22Rv1 (cell line): Measurements from ENCODE around the gene PFN3.
"Not testable (repeated sequence)": the region's sequence is repeated elsewhere in the genome, so short reads cannot be mapped to it uniquely, and the experiment has no call there.

Experiments used
- H3K27ac ChIP-seq: fragments of 450-650 bp; 2 replicates; pipeline ENCODE4 v1.5.1; 2017
- ZFX ChIP-seq: fragments of 450-650 bp; IDR thresholded peaks from 2 replicates; pipeline ENCODE4 v1.6.1; 2017; ENCODE audit warnings: antibody characterized with exemption, borderline replicate concordance
- TF ChIP-seq, protein P1 (sequence below): fragments of 450-650 bp; IDR thresholded peaks from 2 replicates; pipeline ENCODE4 v1.5.1; 2017; ENCODE audit warnings: mild to moderate bottlenecking

The PFN3 gene

DNA sequence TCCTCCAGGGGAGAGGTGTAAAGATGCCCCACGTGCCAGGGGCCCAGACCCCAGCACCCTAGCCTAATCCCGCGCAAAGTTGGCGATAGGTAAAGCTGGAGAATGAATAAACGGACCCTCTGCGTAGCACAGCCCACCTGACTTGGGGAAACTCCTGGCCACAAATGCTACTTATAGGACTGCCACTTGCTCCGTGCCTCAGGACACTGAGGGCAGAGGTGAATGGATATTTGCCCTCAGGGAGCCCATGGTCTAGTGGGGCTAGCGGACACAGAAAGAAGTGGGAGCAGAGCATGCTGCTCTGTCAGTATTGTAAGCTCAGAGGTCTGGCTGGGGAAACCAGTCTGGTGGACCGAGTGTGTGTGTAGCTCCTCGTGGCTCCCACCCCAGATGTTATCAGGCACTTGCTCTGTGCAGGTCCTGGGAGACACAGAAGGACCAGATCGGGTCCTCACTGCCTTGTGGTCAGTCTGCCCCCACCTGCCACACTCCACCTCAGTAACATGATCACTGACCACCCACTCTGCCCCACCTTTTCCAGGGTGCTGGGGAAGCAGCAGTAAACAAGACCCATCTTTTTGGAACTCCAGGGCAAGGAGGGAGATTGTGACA, 26.9 kb upstream of the PFN3 start:
- H3K27ac ChIP-seq: peak overlapping the region; percentile 89
- TF ChIP-seq, protein P1, sequence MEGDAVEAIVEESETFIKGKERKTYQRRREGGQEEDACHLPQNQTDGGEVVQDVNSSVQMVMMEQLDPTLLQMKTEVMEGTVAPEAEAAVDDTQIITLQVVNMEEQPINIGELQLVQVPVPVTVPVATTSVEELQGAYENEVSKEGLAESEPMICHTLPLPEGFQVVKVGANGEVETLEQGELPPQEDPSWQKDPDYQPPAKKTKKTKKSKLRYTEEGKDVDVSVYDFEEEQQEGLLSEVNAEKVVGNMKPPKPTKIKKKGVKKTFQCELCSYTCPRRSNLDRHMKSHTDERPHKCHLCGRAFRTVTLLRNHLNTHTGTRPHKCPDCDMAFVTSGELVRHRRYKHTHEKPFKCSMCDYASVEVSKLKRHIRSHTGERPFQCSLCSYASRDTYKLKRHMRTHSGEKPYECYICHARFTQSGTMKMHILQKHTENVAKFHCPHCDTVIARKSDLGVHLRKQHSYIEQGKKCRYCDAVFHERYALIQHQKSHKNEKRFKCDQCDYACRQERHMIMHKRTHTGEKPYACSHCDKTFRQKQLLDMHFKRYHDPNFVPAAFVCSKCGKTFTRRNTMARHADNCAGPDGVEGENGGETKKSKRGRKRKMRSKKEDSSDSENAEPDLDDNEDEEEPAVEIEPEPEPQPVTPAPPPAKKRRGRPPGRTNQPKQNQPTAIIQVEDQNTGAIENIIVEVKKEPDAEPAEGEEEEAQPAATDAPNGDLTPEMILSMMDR: no peak
- no peak for TF ChIP-seq ZFX

DNA sequence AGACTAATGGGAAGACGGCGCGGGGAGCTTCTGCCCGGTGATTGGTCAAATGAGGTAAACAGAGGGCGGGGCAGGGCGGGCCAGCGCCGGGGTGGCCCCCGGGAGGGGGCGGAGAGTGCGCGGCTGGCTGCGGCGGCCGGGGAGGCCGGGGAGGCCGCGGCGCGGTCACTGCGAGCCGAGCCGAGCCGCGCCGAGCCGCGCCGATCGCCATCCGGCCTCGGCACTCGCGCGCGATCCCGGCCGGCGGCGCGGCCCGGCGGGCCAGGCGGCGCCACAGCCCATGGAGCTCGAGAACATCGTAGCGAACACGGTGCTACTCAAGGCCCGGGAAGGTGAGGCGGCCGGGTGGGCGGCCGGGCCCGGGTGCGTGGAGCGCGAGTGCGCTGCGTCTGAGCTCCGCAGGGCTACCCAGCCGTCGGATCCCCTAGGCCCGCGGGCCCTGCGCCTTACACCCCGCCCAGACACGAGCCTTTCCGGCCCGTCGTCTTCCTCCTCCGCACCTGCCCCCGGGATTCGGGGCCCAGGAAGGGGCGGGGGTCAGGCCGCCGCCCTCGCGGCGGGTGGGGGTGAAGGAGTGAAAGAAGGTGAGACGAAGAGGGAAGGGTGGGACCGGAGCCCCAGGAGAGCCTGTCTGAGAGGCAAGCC, 26.2 kb upstream of the PFN3 start, which contains the start of gene GRK6:
TSS of gene GRK6 (plus strand) at position 111 of the 645 bp plus-strand sequence. CDS start at position 281, 170 bp downstream.
- H3K27ac ChIP-seq: peak within 1 kb of the TSS; percentile 89
- TF ChIP-seq, protein P1: no peak
- no peak for TF ChIP-seq ZFX

DNA sequence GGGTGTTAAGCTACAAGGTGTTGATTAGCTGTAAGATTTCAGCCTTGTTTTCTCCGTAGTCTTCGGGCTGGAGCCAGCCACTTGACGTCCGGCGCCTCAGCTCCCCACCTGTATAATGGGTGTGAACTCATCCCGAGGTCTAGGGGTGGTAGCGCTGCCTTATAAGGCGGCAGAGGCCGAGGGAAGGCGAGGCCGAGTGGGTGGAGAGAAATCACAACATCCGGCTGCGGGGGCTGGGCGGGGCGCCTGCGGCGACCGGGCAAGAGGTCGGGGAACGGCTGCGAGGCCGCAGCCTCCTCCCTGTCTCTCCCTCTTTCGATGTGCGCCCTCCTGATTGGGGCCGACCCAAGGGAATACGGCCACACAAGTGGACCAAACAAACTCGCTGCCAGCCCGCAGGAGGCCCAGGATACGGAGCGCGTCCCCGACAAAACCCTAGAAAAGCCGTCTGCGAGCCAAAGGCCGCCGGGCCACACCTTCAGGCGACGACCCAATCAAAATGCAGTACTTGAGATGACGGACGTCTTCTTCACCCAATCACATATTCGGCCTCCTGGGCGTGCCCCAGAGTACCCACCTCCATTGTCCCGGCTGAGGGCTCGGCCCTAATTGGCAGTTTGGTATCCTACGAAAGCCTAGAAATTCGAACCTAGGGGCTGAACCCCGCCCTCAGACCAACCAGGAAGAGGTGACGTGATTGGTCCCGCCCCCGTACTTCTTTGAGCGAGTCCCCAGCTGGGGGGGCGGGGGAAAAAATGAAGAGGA, 25.5 kb upstream of the PFN3 start:
- TF ChIP-seq, protein P1: no peak
- TF ChIP-seq ZFX: no peak

DNA sequence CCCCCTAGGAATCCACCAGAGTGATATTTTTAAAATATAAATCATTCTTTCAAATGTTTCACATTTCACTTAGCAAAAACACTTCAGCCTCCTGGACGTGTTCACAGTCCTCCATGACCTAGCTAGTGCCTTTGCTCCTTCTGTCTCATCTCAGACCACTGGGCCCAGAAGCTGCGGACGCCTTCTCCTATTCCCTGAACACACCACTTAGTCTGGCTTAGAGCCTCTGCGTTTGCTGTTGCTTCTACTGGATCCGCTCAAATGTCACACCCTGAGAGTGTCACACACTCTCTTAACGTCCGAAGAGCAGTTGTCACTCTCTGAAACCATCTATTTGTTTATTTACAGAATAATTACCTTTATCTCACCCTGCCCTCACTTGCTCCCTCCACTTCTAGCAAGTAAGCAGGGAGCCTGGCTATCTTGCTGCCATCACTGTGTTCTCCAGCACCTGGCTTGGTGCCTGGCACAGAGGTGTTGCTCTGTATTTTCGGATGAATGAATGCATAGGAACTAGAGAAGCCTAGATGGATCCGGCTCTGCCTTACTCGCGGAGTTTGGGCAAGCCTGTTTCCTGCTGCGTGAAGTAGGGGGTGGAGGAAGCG, 24.8 kb upstream of the PFN3 start:
- no peak for TF ChIP-seq ZFX
- TF ChIP-seq, protein P1: no peak
- H3K27ac ChIP-seq: peak overlapping the region; percentile 89

More for the DNA sequence above, 25.5 kb upstream of the PFN3 start:
- peak overlapping the region; percentile 89 for H3K27ac ChIP-seq

DNA sequence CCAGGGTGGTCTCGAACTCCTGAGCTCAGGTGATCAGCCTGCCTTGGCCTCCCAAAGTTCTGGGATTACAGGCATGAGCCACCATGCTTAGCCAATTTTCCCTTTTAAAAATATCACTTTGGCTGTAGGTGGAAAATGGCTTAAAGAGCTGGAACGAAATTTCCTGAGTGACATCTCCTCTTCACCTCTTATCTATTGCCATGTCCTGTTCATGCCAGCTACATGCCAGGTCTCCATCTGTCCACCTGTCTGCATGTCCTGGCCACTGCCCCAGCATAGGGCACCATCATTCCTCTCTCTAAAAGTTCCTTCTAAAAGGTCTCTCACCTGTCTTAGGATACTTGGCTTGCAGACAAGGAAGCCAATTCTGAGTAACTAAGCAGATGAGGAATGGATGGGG, 23.2 kb upstream of the PFN3 start:
- TF ChIP-seq ZFX: no peak
- TF ChIP-seq, protein P1: no peak
- H3K27ac ChIP-seq: no peak overlapping the region

DNA sequence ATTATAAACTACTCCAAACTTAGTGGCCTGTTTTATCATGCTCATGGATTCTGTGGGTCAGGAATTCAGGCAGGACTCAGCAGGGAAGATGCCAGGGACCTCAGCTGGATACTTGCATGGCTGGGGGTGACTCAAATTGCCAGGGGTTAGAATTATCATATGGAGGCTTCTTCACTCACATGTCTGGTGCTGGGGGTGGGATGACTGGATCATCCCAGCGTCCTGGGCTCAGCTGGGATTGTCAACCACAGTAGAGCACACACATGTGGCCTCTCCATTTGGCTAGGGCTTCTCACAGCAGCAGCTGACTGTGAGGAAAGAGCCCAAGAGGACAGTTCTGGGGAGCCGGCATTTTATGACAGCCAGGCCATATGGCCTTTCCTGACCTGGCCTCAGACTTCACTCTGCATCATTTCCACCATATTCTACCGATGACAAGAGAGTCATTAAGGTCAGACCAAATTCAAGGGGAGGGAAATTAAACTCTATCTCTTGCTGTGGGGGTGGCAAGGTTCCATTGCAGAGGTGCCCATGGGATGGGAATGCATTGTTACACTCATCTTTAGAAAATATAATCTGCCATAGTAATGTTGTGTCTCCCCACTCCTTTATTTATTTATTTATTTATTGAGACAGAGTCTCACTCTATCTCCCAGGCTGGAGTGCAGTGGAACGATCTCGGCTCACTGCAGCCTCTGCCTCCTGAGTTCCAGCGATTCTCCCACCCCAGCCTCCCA, 20.8 kb upstream of the PFN3 start:
- no peak overlapping the region for H3K27ac ChIP-seq
- TF ChIP-seq, protein P1: no peak
- TF ChIP-seq ZFX: no peak

DNA sequence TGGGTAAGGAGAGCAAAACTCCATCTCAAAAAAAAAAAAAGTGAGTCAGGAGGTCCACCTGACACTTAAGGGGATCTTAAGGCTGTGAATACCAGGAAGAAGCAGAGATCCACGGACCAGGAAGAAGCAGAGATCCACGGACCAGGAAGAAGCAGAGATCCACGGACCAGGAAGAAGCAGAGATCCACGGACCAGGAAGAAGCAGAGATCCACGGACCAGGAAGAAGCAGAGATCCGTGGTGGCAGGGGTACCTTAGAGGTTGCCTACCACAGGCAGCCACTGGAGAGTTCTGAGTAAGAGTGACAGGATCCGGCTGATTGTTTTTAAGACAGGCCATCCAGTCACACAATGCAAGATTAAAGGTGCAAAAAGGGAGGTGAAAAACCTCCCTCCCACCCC, 20.0 kb upstream of the PFN3 start:
- H3K27ac ChIP-seq: not testable (repeated sequence)
